GM12892 (cell line): ENCODE results near the gene AP3M1.

Source experiments
- POLR2A ChIP-seq: IDR thresholded peaks from 2 replicates; pipeline ENCODE4 v1.6.1; 2011; ENCODE audit warnings: low read depth, low read length, control low read depth
- POLR2AphosphoS5 ChIP-seq: IDR thresholded peaks from 2 replicates; pipeline ENCODE4 v1.6.1; 2011; ENCODE audit warnings: low read depth, low read length, control low read depth
- TAF1 ChIP-seq: IDR thresholded peaks from 2 replicates; pipeline ENCODE4 v1.6.1; 2011; ENCODE audit warnings: low read depth, mild to moderate bottlenecking, control low read depth, low read length, borderline replicate concordance

DNA sequence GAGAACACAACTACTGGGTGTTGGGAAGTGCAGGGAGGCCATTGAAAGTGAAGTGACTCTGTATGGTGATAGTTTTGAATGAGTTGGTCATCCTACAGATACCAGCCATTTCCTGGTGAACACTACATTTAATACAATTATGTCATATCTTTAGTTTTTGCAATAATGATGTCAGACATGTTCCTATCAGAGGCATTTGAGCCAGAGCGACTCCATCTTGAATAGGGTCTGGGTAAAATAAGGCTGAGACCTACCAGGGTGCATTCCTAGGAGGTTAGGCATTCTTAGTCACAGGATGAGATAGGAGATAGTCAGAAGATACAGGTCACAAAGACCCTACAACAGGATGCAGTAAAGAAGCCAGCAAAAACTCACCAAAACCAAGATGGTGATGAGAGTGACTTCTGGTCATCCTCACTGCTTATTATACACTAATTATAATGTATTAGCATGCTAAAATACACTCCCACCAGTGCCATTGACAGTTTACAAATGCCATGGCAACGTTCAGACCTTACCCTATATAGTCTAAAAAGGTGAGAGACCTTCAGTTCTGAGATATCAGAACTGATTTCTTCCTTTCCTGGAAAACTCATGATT, 28.6 kb upstream of the AP3M1 start:
- TF ChIP-seq POLR2A, result no peak
- TF ChIP-seq TAF1, result no peak
- TF ChIP-seq POLR2AphosphoS5, result no peak
